Inferior parietal cortex (tissue), 1 donor: ENCODE measurements around the gene COL7A1.

Experiments
- DNase-seq: peaks from one replicate; pipeline ENCODE4 v3.0.0-alpha.2; 2016; ENCODE audit errors: extremely low spot score

Gene COL7A1

DNA sequence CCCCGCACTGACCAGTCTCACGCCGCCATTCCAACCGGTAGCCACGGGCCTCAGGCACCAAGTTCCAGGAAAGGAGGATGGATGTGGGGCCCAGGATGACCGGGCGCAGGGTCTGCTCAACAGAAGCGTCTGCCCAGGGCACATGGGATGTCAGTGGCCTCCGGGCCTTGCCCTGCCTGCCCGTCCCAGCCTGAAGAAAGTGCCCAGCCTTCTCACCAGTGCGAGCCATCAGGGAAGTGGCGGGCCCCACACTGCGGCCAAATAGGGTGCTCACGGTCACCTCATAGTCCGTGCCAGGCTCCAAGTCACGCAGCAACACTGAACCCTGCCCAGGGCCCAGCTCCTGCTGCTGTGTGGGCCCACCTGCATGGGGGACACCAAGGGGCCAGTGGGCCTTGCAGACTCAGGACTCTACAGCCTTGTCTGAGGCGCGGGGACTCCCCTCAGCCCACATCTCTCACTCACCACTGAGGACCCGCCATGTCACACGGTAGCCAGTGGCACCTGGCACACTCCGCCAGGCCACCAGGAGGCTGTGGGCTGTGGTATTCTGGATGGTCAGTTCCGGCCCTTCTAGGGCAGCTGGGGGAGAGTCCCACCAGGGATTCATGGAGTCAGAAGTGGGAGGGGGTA lies 3.1 kb downstream of the COL7A1 start:
- no peak for DNase-seq

DNA sequence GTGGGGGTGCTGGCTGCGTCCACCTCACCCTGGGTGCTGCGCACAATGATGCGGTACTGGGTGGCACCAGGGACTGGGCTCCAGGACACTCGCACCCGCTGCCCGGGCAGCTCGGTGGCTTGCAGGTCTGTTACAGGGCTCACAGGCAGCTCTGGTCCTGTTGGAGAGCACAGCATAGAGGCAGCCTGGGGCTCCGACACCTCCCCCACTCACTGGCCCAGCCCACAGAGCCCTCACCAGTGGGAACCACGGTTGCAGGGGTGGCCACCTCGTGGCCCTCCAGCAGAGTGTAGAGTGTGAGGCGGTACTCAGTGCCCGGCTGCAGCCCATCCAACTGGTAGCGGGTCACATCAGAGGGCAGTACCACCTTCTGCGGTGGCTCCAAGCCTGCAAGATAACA lies 3.7 kb downstream of the COL7A1 start:
- DNase-seq, result no peak

DNA sequence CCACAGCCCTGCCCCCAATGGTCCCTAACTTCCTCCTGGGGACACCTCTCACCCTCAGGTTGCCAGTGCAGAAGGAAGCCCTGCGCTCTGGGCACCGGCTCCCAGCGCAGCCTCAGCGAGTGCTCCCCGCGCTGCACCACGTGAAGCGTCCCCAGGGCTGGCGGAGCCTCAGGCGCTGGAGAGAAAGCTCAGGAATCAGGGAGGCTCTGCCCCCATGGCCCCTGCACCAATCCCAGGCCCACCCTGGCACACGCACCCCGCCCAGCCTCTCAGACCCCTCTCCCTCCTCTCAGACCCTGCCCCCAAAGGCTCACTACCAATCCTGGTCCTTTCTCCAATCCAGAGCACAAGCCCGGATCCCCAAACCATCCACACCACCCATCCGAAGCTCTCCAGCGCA lies 6.9 kb downstream of the COL7A1 start:
- DNase-seq, result no peak

DNA sequence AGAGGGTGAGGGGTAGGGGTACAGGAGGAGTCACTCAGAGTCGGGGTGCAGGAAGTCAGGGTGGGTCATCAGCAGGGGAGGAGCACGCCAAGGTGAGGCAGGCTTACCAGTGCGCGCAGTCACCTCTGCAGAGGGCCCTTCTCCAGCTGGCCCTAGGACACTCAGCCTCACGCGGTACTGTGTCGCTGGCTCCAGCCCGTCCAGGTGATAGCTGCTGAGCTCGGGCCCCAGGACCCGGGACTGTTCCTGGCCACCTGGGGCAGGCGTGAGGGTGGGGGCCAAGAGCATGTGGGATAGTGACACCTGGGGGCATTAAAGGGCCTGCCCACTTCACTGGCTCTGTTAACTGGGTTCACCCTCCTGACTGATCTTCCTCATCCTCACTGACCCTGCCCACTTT lies 7.4 kb downstream of the COL7A1 start:
- DNase-seq, result no peak

DNA sequence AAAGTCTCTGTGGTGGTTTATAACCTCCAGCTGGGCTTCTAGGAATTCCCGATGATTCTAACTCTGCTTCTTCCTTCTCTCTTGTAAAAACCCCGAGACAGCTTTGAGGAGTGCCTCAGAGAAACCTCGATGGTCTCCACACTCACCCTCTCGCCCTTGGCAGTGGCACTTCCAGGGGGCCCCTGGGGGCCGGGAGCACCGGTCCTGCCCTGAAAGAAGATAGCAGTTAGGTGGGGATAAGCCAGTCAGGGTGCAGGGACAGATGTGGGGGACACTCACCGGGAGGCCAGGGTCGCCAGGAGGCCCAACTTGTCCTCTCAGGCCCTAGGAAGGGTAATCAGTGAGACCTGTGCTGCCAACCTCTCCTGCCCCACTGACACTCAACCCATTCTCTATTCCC lies 9.7 kb downstream of the COL7A1 start:
- no peak for DNase-seq

DNA sequence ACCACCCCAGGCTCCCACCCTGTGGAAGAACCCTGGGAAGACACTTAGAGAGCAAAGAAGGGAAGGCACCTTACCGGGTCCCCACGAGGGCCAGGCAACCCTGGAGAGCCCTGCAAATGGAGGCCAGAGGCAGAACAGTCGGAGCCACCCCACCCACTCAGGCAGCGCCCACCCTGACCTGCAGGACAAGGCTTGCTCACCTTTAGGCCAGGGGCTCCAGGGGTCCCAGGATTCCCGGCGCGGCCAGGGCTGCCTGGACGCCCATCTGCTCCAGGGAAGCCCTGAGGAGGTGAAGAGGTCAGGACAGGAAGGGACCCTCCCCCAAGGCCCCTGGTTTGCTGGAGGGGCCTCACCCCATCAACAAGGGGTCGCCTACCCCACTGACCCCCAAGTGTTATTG lies 10.3 kb downstream of the COL7A1 start:
- DNase-seq, result no peak

DNA sequence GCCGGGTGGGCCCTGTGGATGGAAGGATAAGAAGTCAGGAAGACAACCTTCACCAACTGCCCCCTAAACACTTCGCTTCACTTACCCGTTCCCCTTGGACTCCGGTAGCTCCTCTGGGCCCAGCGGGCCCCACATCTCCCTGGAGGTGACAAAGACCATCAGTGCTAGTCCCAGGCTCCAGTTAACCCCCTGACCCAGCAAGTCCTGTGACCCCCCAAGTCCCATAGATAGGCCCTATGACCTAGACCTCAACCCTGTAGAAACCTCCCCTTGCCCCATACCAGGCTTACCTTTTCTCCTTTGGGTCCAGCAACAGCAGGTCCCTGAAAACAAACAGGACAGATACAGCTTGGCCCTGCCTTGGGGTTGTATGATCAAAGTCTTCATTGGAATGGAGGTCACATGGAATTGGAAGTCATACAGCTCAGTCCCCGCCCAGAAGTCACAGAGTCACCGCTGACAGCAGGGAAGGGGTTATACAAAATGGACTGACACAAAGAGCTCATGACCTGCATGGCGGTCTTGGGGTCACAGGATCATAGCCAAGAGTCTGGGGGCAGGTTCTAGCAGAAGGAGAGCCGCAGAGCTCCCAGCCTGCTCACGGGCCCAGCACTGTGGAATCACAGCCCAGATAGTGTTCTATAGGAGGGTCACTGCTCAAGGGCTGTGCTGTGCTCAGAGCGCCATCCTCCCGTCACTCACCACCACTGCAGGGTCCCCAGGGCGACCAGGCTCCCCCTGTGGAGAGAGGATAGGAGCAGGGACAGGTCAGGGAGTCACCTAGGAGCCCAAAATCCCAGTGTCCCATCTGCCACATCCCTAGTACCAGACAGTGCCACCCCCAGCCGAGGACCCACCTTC lies 13.3 kb downstream of the COL7A1 start:
- no peak for DNase-seq

DNA sequence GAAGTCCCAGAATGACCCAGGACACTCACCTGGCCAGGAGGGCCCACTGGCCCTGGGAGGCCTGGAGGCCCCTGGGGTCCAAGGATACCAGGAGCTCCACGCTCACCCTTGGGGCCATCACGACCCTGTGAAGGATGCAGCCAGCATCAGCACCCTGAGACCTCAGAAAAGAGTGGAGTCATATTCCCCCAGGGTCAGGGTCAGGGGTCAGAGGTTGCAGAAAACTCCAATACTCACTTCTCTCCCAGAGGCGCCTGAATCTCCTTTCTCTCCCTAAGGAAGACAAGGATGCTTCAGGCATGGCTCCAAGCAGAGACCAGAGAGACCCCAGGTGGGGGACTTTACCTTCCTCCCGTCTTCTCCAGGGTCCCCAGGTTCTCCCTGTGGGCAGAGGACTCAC lies 18.5 kb downstream of the COL7A1 start:
- DNase-seq, result no peak

DNA sequence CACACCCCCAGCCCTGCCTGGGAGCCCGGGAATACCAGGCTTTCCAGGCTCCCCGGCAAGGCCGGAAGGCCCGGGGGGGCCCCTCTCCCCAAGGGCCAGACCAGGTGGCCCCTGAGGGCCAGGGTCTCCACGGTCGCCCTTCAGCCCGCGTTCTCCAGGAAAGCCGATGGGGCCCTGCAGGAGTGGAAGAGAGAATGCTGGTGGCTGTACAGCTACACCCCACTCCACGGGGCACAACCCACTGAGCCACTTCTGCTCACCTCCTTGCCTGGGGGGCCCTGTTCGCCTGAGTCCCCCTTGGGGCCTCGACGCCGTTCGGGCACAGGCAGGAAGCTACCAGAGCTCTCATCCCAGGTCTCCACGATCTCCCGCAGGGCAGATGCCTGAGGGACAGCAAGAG lies 19.8 kb downstream of the COL7A1 start:
- no peak for DNase-seq

DNA sequence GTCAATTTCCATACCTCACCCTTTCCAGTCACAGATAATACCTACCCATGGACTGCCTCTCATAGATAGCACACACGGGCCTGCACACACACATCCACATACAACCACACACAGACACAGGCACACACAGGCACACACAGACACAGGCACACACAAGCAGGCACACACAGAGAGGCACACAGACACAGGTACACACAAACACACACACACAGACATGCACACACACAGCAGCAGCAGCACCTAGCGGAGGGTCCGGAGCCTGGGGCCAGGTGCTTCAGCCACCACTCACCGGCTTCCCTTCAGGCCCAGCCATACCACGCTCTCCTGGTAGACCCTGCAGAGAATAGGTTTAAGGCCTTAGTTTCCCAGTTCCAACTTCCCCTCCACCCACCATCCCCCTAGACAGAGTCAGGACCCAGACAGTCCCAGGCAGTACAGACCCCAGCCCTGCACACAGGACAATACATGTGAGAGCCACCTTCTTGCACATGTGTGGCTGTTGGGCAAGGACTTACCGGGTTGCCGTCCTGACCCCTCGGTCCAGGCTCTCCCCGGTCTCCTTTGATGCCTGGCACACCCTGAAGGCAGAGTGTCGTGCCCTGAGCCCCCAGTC lies 21.1 kb downstream of the COL7A1 start:
- DNase-seq, result no peak

DNA sequence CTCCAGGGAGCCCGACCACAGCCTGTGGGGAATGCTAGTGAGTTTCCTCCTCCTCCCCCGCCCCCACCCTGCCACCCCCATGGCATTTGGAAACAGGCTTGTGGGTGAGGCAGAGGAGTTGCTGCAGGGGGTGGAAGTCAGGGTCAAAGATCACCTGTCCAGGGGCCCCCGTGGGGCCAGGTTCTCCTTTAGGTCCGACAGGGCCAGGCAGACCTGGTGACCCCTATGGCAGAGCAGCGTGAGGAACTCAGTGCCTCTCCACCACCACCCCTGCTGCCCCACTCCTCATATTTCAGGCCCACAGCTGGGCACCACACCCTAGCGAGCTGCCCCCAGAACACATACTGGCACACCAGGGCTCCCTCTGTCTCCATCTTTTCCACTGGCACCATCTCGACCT lies 22.6 kb downstream of the COL7A1 start:
- DNase-seq, result no peak

DNA sequence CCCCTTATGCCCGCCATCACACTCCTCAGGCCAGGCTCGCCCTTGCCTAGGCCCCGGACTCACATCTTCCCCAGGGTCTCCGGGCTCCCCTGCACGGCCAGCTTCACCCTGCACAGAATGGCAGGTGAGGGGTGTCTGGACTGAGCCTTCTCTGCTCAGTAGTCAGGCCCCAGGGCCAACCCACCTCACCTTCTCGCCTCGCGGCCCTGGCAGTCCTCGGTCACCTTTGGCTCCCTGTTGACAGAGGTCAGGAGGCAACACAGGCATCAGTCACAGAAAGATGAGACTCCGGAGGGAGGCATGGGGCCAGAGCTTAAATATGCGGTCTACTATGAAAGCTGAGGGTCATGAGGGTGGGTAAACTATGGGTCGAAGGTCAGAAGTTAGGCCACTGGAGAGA lies 23.2 kb downstream of the COL7A1 start:
- DNase-seq, result no peak

DNA sequence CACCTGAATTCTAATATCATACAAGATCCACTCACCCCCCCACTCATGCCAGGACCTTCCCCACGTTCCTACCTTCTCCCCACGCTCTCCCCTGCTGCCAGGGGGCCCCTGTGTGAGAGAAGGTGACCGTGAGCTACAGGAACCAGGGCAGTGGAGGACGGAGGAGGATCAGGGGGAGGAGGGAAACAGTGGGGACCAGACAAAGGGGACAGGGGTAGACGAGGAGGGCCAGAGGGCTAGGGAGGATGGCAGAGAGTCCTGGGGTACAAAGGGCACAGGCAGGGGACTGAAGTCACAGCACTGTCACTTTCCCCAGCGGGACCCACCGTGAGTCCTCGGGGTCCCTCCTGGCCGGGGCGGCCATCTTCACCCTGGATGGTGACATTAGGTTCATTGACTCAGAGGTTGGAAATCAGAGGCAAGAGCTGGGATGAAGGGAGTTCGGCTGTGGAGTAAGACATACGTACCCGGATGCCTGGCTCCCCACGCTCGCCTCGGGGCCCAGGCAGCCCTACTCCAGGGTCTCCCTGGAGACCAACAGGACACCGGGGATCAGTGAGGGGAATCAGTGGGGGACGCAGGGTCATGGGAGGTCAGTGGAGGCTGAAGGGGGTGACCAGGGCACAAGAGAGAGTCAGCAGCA lies 25.2 kb downstream of the COL7A1 start:
- no peak for DNase-seq

DNA sequence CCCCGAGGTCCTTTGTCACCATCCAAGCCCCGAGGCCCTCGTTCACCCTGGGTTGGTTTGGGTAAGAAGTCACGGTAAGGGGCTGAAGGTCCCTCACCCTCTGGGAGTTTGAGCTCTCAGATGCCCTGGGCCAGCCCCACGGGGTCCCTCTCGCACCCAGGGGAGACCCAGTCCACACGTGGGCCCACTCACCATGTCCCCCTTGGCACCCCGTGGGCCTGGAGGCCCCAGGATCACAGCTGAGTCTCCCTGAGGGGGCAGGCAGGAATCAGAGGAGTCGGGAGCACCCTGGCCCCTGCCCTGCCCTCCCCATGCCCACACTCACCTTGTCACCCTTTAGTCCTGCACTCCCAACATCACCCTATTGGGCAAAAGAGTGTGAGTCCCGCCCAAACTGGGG lies 25.7 kb downstream of the COL7A1 start:
- no peak for DNase-seq

DNA sequence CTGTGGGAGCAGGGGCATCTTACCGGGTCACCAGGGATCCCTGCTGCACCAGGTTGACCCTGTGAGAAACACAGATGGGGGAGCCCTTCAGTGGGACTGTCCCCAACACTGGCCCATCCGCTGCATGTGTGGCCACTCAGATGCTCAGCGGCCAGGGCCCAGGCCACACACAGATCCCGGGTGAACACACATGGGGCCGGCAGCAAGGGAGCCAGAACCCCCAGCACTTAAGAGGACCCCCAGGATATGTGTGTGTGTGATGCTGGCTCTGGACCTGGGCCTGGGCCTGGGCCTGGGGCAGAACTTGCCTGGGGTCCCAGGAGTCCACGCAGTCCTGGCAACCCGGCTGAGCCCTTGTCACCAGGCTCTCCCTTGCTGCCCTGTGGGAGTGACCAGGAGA lies 26.7 kb downstream of the COL7A1 start:
- DNase-seq, result no peak

DNA sequence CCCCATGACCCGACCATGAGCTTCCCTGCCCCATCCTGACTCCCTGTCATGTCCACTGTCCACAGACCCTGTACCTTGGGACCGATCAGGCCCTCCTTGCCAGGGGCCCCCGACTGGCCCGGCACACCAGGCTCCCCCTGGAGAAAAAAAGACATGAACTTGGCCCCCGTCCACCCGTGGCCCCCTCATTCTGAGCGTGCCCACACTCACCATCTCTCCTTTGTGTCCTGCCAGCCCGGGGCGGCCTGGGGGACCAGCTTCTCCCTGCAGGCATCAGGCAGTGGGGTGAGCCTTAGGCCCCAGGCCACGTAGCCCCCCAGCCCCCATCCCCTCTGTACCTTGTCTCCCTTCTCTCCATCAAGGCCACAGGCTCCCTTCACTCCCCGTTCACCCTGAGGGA lies 27.6 kb downstream of the COL7A1 start:
- DNase-seq, result no peak

DNA sequence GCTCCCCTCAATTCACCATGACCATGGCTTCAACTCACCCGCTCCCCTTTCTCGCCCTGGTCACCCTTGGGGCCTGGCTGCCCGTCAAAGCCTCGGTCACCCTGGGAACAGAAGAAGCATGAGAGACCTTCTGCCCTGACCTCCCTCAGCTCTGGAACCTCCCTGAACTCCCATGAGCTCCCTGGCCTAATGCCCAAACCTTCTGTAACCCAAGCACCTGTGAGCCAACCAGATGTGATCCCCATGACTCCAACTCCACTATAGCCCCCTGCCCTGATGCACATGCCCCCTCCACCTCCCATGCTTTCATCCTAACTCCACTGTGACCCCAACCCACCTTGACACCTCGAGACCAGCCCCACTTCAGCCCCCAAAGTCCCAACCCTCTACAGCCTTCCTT lies 28.0 kb downstream of the COL7A1 start:
- DNase-seq, result no peak

DNA sequence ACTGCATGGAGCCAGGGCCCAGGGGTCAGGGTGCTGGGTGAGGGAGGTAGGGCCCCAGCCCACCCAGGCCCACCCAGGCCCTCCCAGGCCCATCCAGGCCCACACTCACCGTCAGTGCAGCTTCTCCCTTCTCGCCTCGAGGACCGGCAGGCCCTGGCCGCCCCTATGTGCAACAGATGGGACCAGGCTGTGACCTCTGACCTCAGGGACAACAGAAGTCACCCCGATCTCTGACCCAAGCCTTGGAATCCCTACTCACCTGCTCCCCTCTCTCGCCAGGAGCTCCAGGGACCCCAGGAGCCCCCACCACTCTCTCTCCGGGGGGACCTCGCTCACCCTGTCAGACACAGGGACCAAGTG lies 28.7 kb downstream of the COL7A1 start:
- no peak for DNase-seq

DNA sequence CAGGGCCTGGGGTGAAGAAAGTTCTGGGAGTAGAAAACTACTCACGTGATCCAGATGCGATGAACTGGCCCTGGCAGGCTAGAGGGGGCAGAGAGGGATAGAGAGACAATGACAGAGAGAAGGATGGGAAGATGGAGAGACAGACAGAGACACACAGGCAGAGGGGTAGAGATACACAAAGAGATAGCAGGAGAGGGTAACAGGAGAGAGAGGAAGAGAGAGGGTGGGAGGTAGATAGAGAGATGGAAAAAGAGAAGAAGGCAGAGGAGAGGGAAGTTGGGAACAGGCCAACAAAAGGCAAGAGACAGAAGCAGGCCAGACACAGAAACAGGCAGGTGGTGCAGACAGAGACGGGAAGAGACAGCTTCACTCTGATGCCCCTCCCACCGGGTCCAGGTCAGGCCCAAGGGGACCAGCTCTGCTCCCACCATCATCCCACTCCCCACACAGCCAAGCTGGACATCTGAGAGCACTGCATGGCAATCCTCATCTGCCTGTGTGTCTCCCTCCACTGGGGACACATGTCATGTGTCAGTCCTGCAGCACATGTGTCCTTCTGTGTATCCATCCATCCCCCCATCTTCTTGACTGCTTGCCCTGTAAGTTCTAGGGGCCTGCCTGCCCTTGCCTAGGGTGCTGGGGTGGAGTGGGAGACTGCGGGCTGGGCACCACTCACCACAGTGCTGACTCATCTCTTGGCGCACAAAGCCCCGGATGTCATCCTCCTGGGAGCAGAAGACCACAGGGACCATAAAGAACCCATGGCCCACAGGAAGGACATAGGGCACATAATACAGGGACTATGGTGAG lies 29.3 kb downstream of the COL7A1 start:
- no peak for DNase-seq

DNA sequence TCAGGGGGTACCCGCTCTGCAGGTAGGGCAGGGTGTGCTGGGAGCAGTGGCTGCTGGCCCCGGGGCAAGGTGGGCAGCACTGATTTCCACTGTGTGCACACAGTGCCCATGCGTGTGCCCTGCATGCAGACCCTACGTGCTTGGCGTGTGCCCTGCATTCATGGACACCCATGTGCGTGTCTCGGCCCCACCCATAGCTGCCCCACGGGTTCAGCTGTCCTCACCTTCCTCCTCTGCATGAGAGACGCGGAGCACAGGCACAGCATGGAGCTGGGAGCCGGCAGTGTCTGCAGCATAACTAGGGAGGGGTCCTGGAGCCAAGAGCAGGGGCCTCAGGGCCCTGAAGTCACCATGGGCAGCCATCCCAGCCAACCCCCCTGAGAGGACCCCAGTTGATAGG lies 29.9 kb downstream of the COL7A1 start:
- no peak for DNase-seq

DNA sequence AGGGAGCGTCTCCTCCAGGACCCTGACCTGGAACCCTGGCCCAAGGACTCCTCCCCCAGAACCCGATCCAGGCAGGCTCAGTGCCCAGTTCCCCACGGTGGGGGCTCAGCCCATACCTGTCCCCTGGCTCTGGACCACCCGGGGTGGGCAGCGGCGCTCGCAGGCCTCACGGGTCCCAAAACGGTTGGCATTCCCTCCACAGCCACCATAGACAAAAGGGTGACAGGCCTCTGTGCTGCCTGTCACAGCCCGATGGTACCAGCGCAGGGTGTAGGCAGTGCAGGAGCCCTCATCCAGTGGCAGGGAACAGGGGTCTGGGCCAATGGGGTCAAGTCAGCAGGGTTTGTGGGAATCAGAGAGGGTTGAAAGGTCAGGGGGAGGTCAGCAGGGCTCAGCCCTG lies 30.5 kb downstream of the COL7A1 start:
- DNase-seq, result no peak

DNA sequence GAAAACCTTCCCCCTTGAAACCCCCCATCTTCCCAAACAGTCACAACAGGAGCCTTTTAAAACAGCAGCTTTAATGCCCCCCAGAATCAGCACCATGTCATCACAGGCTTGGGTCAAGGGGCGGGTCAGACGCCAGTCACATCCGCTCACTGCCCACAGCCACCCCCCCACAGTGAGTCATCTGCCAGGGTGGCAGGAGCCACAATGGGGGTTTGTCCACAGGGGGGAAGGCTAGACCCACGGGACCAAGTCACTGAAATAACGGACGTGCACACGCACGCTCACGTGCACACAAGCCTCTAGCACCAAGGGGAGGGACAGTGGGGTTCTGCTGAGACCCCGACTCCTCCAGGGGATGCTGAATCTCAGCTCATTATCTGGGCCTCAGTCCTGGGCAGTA lies 31.1 kb downstream of the COL7A1 start:
- DNase-seq, result no peak
